AG08396 (cell line): ENCODE results near the gene BARX2.

Experiments
- DNase-seq: peaks from one replicate; pipeline ENCODE4 v3.0.0; 2012; ENCODE audit warnings: low spot score, mixed read lengths

The BARX2 gene

GRCh38 chr11:129374081-129374992 lies 1.3 kb upstream of the BARX2 start:
- peak; percentile 14 for DNase-seq

DNA sequence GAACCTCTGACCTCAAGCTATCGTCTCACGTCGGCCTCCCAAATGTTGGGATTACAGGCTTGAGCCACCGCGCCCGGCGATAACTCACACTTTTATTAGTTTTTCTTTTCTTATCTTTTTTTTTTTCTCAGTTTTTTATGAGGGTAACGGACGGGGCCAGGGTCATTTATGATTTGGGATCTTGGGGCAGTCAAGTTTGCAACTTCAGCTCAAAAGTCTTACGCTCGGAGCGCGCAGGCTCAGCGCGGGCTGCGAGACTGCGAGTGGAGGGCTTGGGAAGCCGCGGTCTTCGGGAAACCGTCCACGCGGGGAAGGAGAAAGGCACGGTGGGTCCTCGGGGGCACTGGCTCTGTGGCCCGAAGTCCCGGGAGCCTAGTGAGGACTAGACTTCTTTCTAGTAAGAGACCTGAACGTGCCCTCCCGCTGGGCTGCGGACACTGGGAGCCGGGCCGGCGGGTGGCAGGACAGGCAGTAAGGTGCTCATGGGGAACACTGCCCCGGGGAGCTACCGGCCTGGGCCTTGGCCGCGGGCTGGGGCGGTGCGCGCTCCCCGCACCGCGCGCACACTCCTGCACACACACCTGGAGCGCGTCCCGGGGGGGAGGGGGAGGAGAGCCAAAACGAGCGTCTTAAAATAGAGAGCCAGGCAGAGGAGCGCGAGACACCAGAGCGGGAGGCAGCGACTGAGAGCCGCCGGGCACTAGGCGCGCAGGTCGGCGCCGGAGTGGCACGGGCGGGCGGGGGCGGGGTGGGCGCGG lies 476 bp upstream of the BARX2 start:
- peak; percentile 16 for DNase-seq

DNA sequence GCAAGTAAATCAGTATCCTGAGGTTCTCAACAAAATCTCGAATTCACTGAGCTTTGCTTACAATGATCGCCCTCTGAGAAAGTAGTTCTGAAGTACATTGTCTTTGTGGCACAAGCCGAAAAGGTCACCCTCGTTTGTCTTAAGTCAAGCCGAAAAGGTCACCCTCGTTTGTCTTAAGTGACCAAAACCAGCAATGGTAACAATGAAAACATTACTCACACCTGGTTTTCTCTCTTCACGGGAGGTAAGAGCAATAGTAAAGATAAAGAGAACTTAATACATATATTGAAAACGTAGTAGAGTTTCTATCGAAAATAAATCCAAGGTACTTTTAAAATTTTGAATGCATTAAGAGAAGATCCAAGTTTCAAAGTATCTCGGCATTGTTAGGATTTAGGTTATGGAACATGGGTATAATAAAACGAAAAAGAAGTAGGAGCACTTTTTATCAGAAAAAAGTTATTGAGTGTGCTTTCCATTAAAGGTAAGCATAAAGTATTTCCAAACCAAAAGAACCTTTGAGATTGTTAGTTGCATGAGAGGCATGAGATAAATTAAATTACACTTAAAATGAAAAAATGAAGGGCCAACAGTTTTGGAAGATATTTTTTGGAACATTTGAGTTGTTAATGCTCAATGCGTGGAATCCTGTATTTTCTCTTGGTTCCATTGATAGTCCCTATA lies 1.2 kb downstream of the BARX2 start:
- no peak for DNase-seq

GRCh38 chr11:129377739-129378138 lies 2.1 kb downstream of the BARX2 start:
- DNase-seq = no peak

- no peak for DNase-seq
These were observed 4.8 kb downstream of the BARX2 start for GRCh38 chr11:129380413-129380812.

GRCh38 chr11:129382583-129382982 lies 6.9 kb downstream of the BARX2 start:
- no peak for DNase-seq

- DNase-seq = no peak
These were observed 7.4 kb downstream of the BARX2 start for GRCh38 chr11:129383060-129383459.

DNA sequence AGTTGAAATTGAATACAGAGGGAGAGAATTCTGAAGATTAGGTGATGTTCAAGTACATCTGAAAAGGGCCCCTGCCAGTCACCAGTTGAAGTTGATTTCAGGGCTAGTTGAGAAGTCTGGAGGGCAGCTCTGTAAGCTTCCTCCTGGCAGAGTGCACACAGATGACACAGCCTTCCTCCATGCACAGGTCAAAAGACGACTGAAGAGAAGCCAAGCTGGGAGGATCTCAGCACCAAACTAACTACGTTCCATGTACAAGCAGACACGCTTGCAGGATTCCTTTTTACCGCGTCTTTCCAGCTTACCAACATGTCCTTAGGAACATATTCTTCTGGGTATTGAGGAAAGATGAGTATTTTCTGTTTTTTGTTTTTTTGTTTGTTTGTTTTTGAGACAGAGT lies 7.9 kb downstream of the BARX2 start:
- DNase-seq = no peak

- DNase-seq = no peak
These were observed 8.8 kb downstream of the BARX2 start for GRCh38 chr11:129384415-129384814.

DNA sequence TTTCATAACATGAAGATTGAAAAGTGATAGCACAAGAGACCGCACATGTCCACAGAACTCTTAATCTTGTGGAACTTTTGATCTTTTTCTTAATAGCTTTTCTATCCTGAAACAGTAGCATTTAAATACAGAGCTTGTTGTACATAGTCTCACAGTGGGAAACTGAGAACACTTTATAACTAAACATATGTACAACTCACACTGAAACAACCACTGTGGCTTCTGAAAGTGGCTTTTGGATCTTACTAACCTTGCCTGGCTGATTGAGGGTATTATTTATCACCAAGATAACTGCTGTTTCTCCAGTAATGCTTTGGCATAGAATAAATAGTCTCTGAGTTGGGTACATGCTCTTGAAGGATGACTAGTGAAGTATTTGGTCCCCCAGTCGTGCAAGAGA lies 10.2 kb downstream of the BARX2 start:
- DNase-seq = no peak

DNA sequence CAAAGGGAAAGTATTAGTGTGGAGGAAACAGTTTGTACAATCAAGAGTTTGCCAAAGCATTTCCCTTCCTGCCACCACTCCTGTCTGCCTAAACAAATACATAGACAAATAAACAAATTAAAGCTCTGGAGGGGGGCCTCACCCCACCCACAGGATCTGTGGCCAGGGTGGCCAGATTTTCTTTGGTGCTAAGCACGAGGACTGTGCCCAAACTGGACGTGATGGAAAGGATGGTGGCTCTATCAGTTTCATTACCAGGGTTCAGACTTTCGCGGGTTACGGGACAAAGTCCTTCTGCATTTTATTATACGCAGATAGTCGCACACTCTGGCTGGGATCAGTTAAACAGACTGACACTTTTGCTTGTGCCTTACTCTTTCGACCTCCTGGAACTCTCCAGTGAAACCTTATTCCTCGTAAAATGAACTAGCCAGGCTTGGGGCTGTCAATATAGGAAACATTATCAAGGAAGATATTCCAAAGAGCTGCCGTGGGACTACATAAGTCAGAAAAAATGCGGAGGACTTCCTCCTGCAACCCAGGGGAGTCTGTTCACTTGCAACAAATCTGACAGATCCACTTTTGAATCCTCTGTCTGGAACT lies 11.2 kb downstream of the BARX2 start:
- DNase-seq = no peak

GRCh38 chr11:129387434-129387833 lies 11.8 kb downstream of the BARX2 start:
- DNase-seq = no peak

GRCh38 chr11:129388824-129389223 lies 13.2 kb downstream of the BARX2 start:
- DNase-seq = no peak

- no peak for DNase-seq
These were observed 14.7 kb downstream of the BARX2 start for GRCh38 chr11:129390303-129390821.

- DNase-seq = no peak
These were observed 15.7 kb downstream of the BARX2 start for GRCh38 chr11:129391360-129391759.

DNA sequence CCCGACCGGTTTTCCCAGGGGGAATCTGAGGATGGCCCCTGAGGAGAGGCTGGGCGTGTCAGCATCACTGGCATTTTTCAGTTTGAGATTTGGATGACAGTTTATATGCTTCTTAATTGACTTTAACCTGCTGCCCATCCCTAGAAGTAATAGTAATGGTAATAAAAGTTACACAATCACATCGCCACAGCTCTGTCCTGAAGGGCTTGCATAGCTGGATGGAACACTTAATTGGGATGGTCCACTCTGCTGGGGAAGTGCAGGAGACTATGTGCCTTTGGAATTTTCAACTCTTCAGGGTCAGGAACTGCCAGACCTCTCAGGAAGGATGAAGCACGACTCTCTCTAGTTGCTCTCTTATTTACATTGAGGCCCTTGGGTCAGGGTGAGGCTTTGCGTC lies 16.2 kb downstream of the BARX2 start:
- no peak for DNase-seq

DNA sequence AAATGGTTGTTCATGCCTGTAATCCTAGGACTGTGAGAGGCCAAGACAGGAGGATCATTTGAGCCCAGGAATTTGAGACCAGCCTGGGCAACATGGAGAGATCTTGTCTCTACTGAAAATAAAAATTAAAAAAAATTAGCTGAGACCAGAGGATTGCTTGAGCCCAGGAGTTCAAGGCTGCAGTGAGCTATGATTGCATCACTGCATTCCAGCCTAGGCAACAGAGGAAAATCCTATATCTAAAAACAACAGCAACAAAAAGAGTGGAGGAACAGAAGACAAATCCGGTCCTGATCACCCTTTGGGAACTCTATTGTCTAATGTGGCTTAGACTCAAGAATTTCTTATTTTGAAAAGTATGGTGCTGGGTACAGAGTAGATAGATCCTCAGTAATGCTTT lies 17.3 kb downstream of the BARX2 start:
- DNase-seq = no peak

DNA sequence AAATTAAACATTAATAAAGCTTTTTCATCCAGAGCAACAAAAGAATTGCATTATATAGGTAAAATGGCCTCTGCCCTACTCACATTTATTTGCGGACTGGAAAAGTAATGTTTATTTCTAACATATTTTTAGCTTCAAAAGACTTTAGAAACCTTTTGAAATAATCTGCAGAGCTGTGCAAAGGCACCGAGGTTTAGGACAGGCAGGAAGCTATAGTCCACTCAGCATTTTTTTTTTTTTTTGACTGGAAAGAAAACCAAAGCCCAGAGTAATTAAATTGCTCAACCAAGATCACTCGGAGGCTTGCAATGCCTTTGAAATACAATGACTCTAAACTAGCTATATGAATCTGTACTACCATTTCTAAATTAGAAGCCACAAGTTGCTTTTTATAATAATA lies 19.1 kb downstream of the BARX2 start:
- no peak for DNase-seq

GRCh38 chr11:129395432-129395831 lies 19.8 kb downstream of the BARX2 start:
- no peak for DNase-seq

DNA sequence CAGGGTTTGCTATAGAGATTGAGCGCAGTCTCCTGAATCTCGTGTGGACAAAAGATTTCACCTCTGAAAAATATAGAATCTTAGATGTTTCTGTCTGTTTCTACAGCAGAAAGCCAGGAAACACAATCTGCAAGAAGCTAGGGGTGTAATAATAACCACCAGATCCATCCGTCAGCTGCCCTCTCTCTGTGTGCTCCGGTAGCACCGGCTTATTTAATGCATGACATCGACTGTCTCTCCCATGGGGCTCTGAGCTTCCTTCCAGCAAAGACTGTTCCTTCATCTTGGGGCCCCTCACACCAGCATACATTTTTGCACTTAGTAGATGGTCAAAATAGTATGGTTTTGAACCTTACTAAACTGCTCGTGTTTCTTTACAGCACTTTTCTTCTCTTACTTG lies 20.2 kb downstream of the BARX2 start:
- DNase-seq = no peak

- no peak for DNase-seq
These were observed 20.8 kb downstream of the BARX2 start for GRCh38 chr11:129396454-129396853.
